Mesenchymal stem cell (in vitro differentiated cells and primary cell): ENCODE measurements around the gene PRR30. TPM values are rescaled to one million over a fixed set of nuclear protein-coding genes. Genes with fewer than 3 reads are reported as not detected.
A peak's percentile ranks its signal among the peaks of the same experiment; 100 is the strongest.

Source experiments
- DNase-seq: peaks from one replicate; pipeline ENCODE4 v3.0.0-alpha.2; 2013
- H2AFZ ChIP-seq: one replicate; pipeline ENCODE4 v1.6.1; 2013; ENCODE audit warnings: low read depth, mild to moderate bottlenecking, control low read depth, inconsistent platforms, low read length, moderate library complexity
- H2AK5ac ChIP-seq: 2 replicates; pipeline ENCODE4 v1.6.1; 2013; ENCODE audit warnings: low read length, moderate library complexity, mild to moderate bottlenecking, inconsistent platforms; ENCODE audit not compliant: severe bottlenecking
- H2BK120ac ChIP-seq: one replicate; pipeline ENCODE4 v1.6.1; 2013; ENCODE audit warnings: low read depth, mild to moderate bottlenecking, inconsistent platforms, low read length, moderate library complexity
- H2BK12ac ChIP-seq, 2 experiments: one replicate each; pipeline ENCODE4 v1.6.1; 2013; ENCODE audit warnings: inconsistent platforms in 2 of 2, low read length in 2 of 2, mild to moderate bottlenecking in 2 of 2, moderate library complexity in 2 of 2, control low read depth in 1 of 2
- H2BK15ac ChIP-seq: one replicate; pipeline ENCODE4 v1.6.1; 2013; ENCODE audit warnings: mild to moderate bottlenecking, low read depth, inconsistent platforms; ENCODE audit not compliant: poor library complexity, severe bottlenecking
- H2BK5ac ChIP-seq: 2 replicates; pipeline ENCODE4 v1.6.1; 2013; ENCODE audit warnings: low read depth, mild to moderate bottlenecking, low read length, control low read depth, inconsistent platforms; ENCODE audit not compliant: poor library complexity, severe bottlenecking
- H3K14ac ChIP-seq, 2 experiments: one replicate each; pipeline ENCODE4 v1.6.1; 2013; ENCODE audit warnings: inconsistent platforms in 2 of 2, low read length in 2 of 2, control low read depth in 1 of 2, mild to moderate bottlenecking in 1 of 2, moderate library complexity in 1 of 2
- H3K18ac ChIP-seq, 2 experiments: one replicate each; pipeline ENCODE4 v1.6.1; 2013; ENCODE audit warnings: inconsistent platforms in 2 of 2, low read length in 2 of 2, control low read depth in 1 of 2, low read depth in 1 of 2, mild to moderate bottlenecking in 1 of 2
- H3K23ac ChIP-seq, 2 experiments: one replicate each; pipeline ENCODE4 v1.6.1; 2013; ENCODE audit warnings: inconsistent platforms in 2 of 2, low read length in 2 of 2, mild to moderate bottlenecking in 2 of 2, moderate library complexity in 2 of 2, control low read depth in 1 of 2
- H3K27ac ChIP-seq: 2 replicates; pipeline ENCODE4 v1.5.1; 2013; ENCODE audit warnings: mild to moderate bottlenecking, moderate library complexity, low read length, control low read depth, inconsistent platforms; ENCODE audit not compliant: poor library complexity, severe bottlenecking
- H3K27me3 ChIP-seq, 2 experiments: 2 replicates each; pipeline versions ENCODE4 v1.6.1 to v1.7.0; 2013; ENCODE audit warnings: low read length in 2 of 2, mild to moderate bottlenecking in 2 of 2, moderate library complexity in 2 of 2, control low read depth in 1 of 2, inconsistent platforms in 1 of 2; ENCODE audit not compliant: control insufficient read depth in 1 of 2, insufficient read depth in 1 of 2
- H3K36me3 ChIP-seq, 2 experiments: 2 replicates each; pipeline versions ENCODE4 v1.6.1 to v1.7.0; 2013; ENCODE audit warnings: low read length in 2 of 2, control low read depth in 1 of 2, inconsistent platforms in 1 of 2, low read depth in 1 of 2, mild to moderate bottlenecking in 1 of 2; ENCODE audit not compliant: insufficient read depth in 2 of 2, control insufficient read depth in 1 of 2
- H3K4ac ChIP-seq, 2 experiments: one replicate each; pipeline ENCODE4 v1.6.1; 2013; ENCODE audit warnings: inconsistent platforms in 2 of 2, low read length in 2 of 2, mild to moderate bottlenecking in 2 of 2, moderate library complexity in 2 of 2, control low read depth in 1 of 2, low read depth in 1 of 2
- H3K4me1 ChIP-seq: 2 replicates; pipeline ENCODE4 v1.6.1; 2013; ENCODE audit warnings: low read depth, low read length, control low read depth; ENCODE audit not compliant: control insufficient read depth, insufficient read depth
- H3K4me2 ChIP-seq: 2 replicates; pipeline ENCODE4 v1.6.1; 2013; ENCODE audit warnings: low read length, mild to moderate bottlenecking, inconsistent platforms; ENCODE audit not compliant: poor library complexity, severe bottlenecking
- H3K4me3 ChIP-seq, 2 experiments: 2 replicates each; pipeline versions ENCODE4 v1.5.1 to v1.7.0; 2013; ENCODE audit warnings: low read length in 2 of 2, mild to moderate bottlenecking in 2 of 2, control low read depth in 1 of 2, low read depth in 1 of 2; ENCODE audit not compliant: insufficient read depth in 1 of 2
- H3K79me1 ChIP-seq: replicated peaks from 2 replicates; pipeline ENCODE4 v1.6.1; 2013; ENCODE audit warnings: mild to moderate bottlenecking, control low read depth, low read length, inconsistent platforms; ENCODE audit not compliant: poor library complexity, severe bottlenecking
- H3K9ac ChIP-seq: 2 replicates; pipeline ENCODE4 v1.7.0; 2013; ENCODE audit warnings: mild to moderate bottlenecking, low read length, moderate library complexity
- H3K9me3 ChIP-seq: 2 replicates; pipeline ENCODE4 v1.7.0; 2013; ENCODE audit warnings: mild to moderate bottlenecking, low read length; ENCODE audit not compliant: control insufficient read depth
- H4K8ac ChIP-seq: one replicate; pipeline ENCODE4 v1.6.1; 2013; ENCODE audit warnings: inconsistent platforms, mild to moderate bottlenecking, low read length, moderate library complexity
- H4K91ac ChIP-seq: one replicate; pipeline ENCODE4 v1.6.1; 2013; ENCODE audit warnings: mild to moderate bottlenecking, low read length, inconsistent platforms
- WGBS: methylation state at CpG from one replicate; pipeline ENCODE4 v1.1.7; 2013; ENCODE audit warnings: mixed read lengths; 5-methylcytosine and 5-hydroxymethylcytosine counted together
- polyA plus RNA-seq, 2 experiments: library from polyadenylated mRNA; stranded (reverse); fragments of 200-250 nt; gene quantifications; one replicate each; pipeline ENCODE4 v1.2.3, GENCODE V29; 2013

PRR30 gene
- polyA plus RNA-seq (2013, experiment 1 of 2): not detected
- polyA plus RNA-seq (2013, experiment 2 of 2): not detected

DNA sequence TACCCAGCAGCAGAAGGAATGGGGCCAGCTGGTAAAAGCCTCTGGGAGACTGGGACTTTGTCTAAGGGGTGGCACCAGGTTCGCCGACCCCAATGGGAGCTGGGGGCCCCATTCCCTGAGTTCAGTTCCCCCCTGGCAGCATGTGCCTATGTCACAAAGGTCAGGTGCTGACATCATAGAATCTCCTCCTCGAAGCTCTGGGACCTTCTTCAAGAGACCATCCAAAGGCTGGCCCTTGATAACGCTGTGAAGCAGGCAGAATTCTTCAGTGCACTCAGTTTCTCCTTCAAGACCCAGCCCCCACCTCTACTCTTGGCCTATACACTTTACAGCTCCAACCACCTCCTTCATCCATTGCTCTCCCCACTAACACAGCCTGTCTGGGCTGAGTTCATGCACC lies at the start of gene PRR30:
Gene PRR30 (minus strand): TSS at position 101 of the 400 bp plus-strand sequence. CDS start 1,081 bp downstream, outside the sequence.
- no peak within 1 kb of the TSS for H3K4me2 ChIP-seq
- H3K27me3 ChIP-seq: peaks cover 12 to 21% of the 10 kb centered on the region in 2 experiments
- 86% methylated on average over 4 of the region's 4 CpGs for WGBS
- no peak within 1 kb of the TSS for H3K4ac ChIP-seq
- no peaks in the 10 kb centered on the region for H3K79me1 ChIP-seq
- DNase-seq: no peak
- no peak within 1 kb of the TSS for H4K91ac ChIP-seq
- no peak within 1 kb of the TSS for H3K14ac ChIP-seq
- H2BK120ac ChIP-seq: no peak within 1 kb of the TSS
- H2AK5ac ChIP-seq: no peak within 1 kb of the TSS
- no peak within 1 kb of the TSS for H2BK12ac ChIP-seq
- peaks cover 7% of the 10 kb centered on the region for H3K9me3 ChIP-seq
- H3K4me3 ChIP-seq: no peak within 1 kb of the TSS
- H2BK5ac ChIP-seq: no peak within 1 kb of the TSS
- H4K8ac ChIP-seq: no peak within 1 kb of the TSS
- no peak within 1 kb of the TSS for H2BK15ac ChIP-seq
- no peak within 1 kb of the TSS for H3K18ac ChIP-seq
- no peak within 1 kb of the TSS for H3K27ac ChIP-seq
- no peaks in the 10 kb centered on the region for H3K36me3 ChIP-seq
- no peak within 1 kb of the TSS for H3K9ac ChIP-seq
- H2AFZ ChIP-seq: no peak within 1 kb of the TSS
- no peaks in the 10 kb centered on the region for H3K4me1 ChIP-seq
- H3K23ac ChIP-seq: no peak within 1 kb of the TSS

DNA sequence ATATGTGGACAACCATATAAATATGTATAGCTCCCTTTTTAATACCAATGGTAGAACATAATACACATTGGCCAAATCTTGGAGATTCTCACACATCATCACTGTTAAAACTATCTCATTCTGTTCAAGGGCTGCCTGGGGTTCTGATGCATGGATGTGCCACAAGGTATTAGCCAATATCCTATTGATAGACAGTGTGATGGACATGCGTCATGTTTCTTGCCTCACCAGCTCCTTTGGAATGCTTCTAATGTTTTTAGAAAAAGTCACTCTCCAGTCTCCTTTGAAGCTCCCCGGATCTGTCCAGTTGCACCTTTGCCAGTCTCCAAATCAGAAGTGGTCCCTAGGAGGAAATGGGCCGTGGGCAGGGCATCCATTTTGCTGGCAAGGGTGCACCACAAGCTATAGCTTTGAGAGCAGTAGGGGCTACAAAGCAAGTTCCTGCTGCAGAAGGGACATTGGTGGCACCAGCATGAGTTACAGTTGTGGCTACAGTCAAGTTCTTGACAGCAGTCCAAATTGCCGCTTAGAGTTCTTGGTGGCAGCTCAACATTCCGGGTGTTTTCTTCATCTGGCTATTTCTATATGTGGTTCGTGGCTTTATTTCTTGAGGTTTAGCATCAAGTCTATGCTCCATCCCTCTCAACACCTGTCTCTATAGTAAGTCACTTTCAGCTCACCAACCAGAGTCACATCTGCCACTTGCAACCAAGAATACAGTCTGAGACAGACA lies 47.6 kb upstream of the PRR30 start:
- DNase-seq: no peak
- Histone ChIP-seq H2AFZ (no peak overlapping the region), H2BK15ac (no peak overlapping the region), H2AK5ac (no peak overlapping the region), H2BK5ac (no peak overlapping the region), H2BK120ac (no peak overlapping the region), H3K14ac (no peak overlapping the region), H3K27me3 (peaks cover 0 to 26% of the 10 kb centered on the region in 2 experiments), H2BK12ac (no peak overlapping the region), H3K23ac (no peak overlapping the region), H3K4ac (no peak overlapping the region), H3K4me2 (no peak overlapping the region), H4K91ac (no peak overlapping the region), H3K9ac (no peak overlapping the region), H3K27ac (no peak overlapping the region), H3K79me1 (no peaks in the 10 kb centered on the region), H3K4me1 (no peaks in the 10 kb centered on the region), H3K9me3 (no peaks in the 10 kb centered on the region), H3K4me3 (no peak overlapping the region), H4K8ac (no peak overlapping the region), H3K18ac (no peak overlapping the region), H3K36me3 (no peaks in the 10 kb centered on the region)
- 77% methylated on average over 6 of the region's 6 CpGs for WGBS

DNA sequence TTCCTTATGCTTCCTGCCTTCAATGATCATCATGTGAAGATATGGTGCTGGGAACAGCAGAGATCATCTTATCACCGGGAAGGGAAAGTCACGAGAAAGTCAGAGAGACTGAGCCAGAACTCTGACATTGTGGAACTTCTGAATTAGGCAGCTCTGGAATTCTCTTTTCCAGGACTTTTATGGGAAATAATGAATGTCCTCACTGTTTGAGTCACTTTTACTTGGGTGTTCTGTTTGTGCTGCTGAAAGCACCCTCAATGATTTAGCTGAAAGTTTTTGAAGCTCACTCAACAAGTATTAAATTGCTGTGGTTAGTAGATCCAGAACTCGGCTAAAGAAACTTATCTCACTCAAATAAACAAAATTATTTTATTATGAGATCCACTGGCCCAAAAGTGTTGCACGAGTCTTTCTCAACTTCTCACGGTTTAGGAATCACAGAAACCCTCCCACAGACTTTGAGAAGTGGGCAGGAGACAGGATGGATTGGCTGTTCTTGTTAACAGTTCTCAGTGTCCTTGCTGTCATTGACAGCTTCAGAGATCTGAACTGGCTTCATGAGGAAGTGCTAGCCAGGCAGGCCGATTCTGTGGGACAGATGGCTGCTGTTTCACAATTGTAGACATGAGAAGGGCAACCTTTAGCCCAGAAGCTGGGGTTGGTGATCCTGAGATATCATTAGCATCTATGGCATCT lies 46.3 kb upstream of the PRR30 start:
- H3K36me3 ChIP-seq: no peaks in the 10 kb centered on the region
- no peak overlapping the region for H3K14ac ChIP-seq
- 63% methylated on average over 6 of the region's 6 CpGs for WGBS
- H3K4me3 ChIP-seq: peak overlapping the region in 1 of 2 experiments; percentile 23
- no peak overlapping the region for H4K91ac ChIP-seq
- no peaks in the 10 kb centered on the region for H3K79me1 ChIP-seq
- H3K27ac ChIP-seq: no peak overlapping the region
- peak overlapping the region in 1 of 2 experiments; percentile 70 for H3K18ac ChIP-seq
- H2BK15ac ChIP-seq: no peak overlapping the region
- H3K4me2 ChIP-seq: no peak overlapping the region
- no peak overlapping the region for H2BK120ac ChIP-seq
- H4K8ac ChIP-seq: no peak overlapping the region
- H2BK5ac ChIP-seq: no peak overlapping the region
- H2BK12ac ChIP-seq: peak overlapping the region in 1 of 2 experiments; percentile 72
- H3K9me3 ChIP-seq: no peaks in the 10 kb centered on the region
- peak; percentile 85 for DNase-seq
- no peak overlapping the region for H3K4ac ChIP-seq
- H2AFZ ChIP-seq: peak overlapping the region; percentile 77
- H2AK5ac ChIP-seq: no peak overlapping the region
- H3K9ac ChIP-seq: peak overlapping the region; percentile 80
- no peaks in the 10 kb centered on the region for H3K4me1 ChIP-seq
- H3K23ac ChIP-seq: no peak overlapping the region
- H3K27me3 ChIP-seq: peaks cover 0 to 38% of the 10 kb centered on the region in 2 experiments

DNA sequence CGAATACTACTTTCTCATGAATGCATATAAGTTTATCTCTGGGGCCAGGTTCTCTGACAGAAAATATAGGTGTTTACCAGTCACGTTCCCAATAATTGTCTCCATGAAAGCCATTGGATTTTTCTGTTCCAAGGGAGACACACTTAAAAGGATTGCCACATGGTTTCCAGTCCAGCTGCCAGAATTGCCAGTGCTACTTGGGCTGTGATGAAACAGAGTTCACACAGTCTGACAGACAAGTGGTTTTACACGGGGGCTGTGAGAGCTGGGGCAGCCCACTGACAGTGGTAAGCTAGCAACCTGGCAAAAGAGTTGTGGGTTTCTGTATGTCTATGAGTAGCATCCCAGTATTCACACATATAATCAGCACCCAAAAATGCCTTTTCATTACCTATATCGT lies 44.9 kb upstream of the PRR30 start:
- 94% methylated on average over 4 of the region's 4 CpGs for WGBS

More for the DNA sequence above, 44.9 kb upstream of the PRR30 start:
- Histone ChIP-seq H4K91ac (no peak overlapping the region), H2AK5ac (no peak overlapping the region), H3K4me1 (no peaks in the 10 kb centered on the region), H3K14ac (no peak overlapping the region), H3K9me3 (no peaks in the 10 kb centered on the region), H3K79me1 (no peaks in the 10 kb centered on the region), H2BK15ac (no peak overlapping the region), H3K27me3 (peaks cover 0 to 41% of the 10 kb centered on the region in 2 experiments), H3K9ac (peak overlapping the region; percentile 56), H3K4ac (peak overlapping the region in 1 of 2 experiments; percentile 5), H2BK12ac (no peak overlapping the region), H3K27ac (no peak overlapping the region), H3K23ac (no peak overlapping the region), H2BK5ac (no peak overlapping the region), H2AFZ (no peak overlapping the region), H3K4me2 (no peak overlapping the region), H2BK120ac (no peak overlapping the region), H3K36me3 (no peaks in the 10 kb centered on the region), H4K8ac (peak overlapping the region; percentile 67), H3K18ac (no peak overlapping the region), H3K4me3 (no peak overlapping the region)
- DNase-seq: peak; percentile 59
